HEK293T (cell line): ENCODE measurements around the gene TUFM.
A peak's percentile ranks its signal among the peaks of the same experiment; 100 is the strongest.
"Not testable (repeated sequence)": the region's sequence is repeated elsewhere in the genome, so short reads cannot be mapped to it uniquely, and the experiment has no call there.

Experiments used
- CTCF ChIA-PET: fragments of 350-600 bp; formaldehyde crosslinking; extraction: SDS; loops from one replicate; lab custom pipeline; 2021; ENCODE audit warnings: antibody characterized with exemption, inconsistent platforms; lab: Yijun Ruan, JAX
- POLR2A ChIA-PET: fragments of 350-600 bp; formaldehyde crosslinking; extraction: SDS; loops from one replicate; lab custom pipeline; 2020; ENCODE audit warnings: antibody characterized with exemption, inconsistent platforms; lab: Yijun Ruan, JAX
- DNase-seq: peaks from one replicate; pipeline ENCODE4 v3.0.0; 2012; ENCODE audit warnings: mixed read lengths; ENCODE audit errors: extremely low spot score
- ARNT ChIP-seq: fragments of 450-650 bp; IDR thresholded peaks from 2 replicates; pipeline ENCODE4 v1.6.1; 2017; ENCODE audit warnings: mild to moderate bottlenecking
- BHLHE40 ChIP-seq: fragments of 450-650 bp; IDR thresholded peaks from 2 replicates; pipeline ENCODE4 v1.6.1; 2016; ENCODE audit warnings: mild to moderate bottlenecking, moderate library complexity, borderline replicate concordance
- CTBP1 ChIP-seq: fragments of 450-650 bp; IDR thresholded peaks from 2 replicates; pipeline ENCODE4 v1.6.1; 2016; ENCODE audit warnings: borderline replicate concordance
- ELF4 ChIP-seq: fragments of 450-650 bp; IDR thresholded peaks from 2 replicates; pipeline ENCODE4 v1.6.1; 2017; ENCODE audit warnings: antibody characterized with exemption
- FOXA1 ChIP-seq: fragments of 450-650 bp; IDR thresholded peaks from 2 replicates; pipeline ENCODE4 v1.6.1; 2016; ENCODE audit warnings: mild to moderate bottlenecking
- FOXK2 ChIP-seq: fragments of 450-650 bp; IDR thresholded peaks from 2 replicates; pipeline ENCODE4 v1.6.1; 2016; ENCODE audit warnings: mild to moderate bottlenecking
- FOXM1 ChIP-seq: fragments of 450-650 bp; IDR thresholded peaks from 2 replicates; pipeline ENCODE4 v1.6.1; 2017; ENCODE audit warnings: mild to moderate bottlenecking, borderline replicate concordance
- HDGF ChIP-seq: fragments of 450-650 bp; IDR thresholded peaks from 2 replicates; pipeline ENCODE4 v1.6.1; 2017; ENCODE audit warnings: antibody characterized with exemption, borderline replicate concordance
- L3MBTL2 ChIP-seq: fragments of 450-650 bp; conservative IDR thresholded peaks from 2 replicates; pipeline ENCODE4 v1.6.1; 2016; ENCODE audit warnings: mild to moderate bottlenecking
- LEF1 ChIP-seq: fragments of 450-650 bp; IDR thresholded peaks from 2 replicates; pipeline ENCODE4 v1.6.1; 2017; ENCODE audit warnings: mild to moderate bottlenecking, borderline replicate concordance
- NFRKB ChIP-seq: fragments of 450-650 bp; IDR thresholded peaks from 2 replicates; pipeline ENCODE4 v1.6.1; 2016; ENCODE audit warnings: mild to moderate bottlenecking, moderate library complexity
- SP1 ChIP-seq: fragments of 450-650 bp; IDR thresholded peaks from 2 replicates; pipeline ENCODE4 v1.6.1; 2017
- SUZ12 ChIP-seq: fragments of 450-650 bp; IDR thresholded peaks from 2 replicates; pipeline ENCODE4 v1.6.1; 2016; ENCODE audit warnings: mild to moderate bottlenecking
- TARDBP ChIP-seq: fragments of 450-650 bp; IDR thresholded peaks from 2 replicates; pipeline ENCODE4 v1.6.1; 2016
- ZNF384 ChIP-seq: fragments of 450-650 bp; IDR thresholded peaks from 2 replicates; pipeline ENCODE4 v1.6.1; 2016
- TF ChIP-seq, protein P1 (sequence below): fragments of 450-650 bp; IDR thresholded peaks from 2 replicates; pipeline ENCODE4 v1.6.1; 2016

Gene TUFM

GRCh38 chr16:28886945-28887344, 40.8 kb upstream of the TUFM start:
- ChIA-PET CTCF (no interaction called here), POLR2A (interaction anchor here (0.9 kb wide), 1 partner anchor 34 kb away, joined by 3 read pairs; no protein-coding TSS in a partner anchor)
- TF ChIP-seq ARNT (no peak), TARDBP (no peak), HDGF (no peak), SP1 (no peak), FOXK2 (no peak), ELF4 (no peak), CTBP1 (no peak), BHLHE40 (no peak), FOXA1 (no peak), NFRKB (no peak), LEF1 (no peak), ZNF384 (no peak), L3MBTL2 (no peak), SUZ12 (no peak), FOXM1 (no peak)
- TF ChIP-seq, protein P1, sequence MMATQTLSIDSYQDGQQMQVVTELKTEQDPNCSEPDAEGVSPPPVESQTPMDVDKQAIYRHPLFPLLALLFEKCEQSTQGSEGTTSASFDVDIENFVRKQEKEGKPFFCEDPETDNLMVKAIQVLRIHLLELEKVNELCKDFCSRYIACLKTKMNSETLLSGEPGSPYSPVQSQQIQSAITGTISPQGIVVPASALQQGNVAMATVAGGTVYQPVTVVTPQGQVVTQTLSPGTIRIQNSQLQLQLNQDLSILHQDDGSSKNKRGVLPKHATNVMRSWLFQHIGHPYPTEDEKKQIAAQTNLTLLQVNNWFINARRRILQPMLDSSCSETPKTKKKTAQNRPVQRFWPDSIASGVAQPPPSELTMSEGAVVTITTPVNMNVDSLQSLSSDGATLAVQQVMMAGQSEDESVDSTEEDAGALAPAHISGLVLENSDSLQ, result no peak
- DNase-seq, result no peak

DNA sequence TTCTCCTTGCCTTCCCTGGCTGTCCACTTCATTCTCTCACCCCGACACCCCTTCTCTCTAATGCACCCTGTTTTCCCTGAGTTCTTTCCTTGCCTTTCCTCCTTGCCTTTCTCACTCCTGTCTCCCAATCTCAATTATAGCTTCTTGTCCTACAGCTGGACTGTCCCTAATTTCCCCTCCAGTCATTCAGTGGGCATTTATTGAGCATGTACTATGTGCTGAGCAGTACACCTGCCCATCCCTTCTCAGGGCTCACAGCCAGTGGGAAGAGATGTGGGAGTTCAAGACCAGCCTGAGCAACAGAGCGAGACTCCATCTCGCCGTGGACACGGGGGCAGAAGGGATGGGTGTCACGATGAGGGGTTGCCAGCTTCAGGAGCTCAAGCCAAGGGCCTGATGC, 37.9 kb upstream of the TUFM start:
- TF ChIP-seq FOXA1 (no peak), TARDBP (no peak), SP1 (no peak), BHLHE40 (no peak), LEF1 (no peak), NFRKB (no peak), SUZ12 (no peak), ARNT (no peak)
- TF ChIP-seq, protein P1, result no peak
- CTCF ChIA-PET, result no interaction called here
- DNase-seq, result no peak
- POLR2A ChIA-PET, result no interaction called here

DNA sequence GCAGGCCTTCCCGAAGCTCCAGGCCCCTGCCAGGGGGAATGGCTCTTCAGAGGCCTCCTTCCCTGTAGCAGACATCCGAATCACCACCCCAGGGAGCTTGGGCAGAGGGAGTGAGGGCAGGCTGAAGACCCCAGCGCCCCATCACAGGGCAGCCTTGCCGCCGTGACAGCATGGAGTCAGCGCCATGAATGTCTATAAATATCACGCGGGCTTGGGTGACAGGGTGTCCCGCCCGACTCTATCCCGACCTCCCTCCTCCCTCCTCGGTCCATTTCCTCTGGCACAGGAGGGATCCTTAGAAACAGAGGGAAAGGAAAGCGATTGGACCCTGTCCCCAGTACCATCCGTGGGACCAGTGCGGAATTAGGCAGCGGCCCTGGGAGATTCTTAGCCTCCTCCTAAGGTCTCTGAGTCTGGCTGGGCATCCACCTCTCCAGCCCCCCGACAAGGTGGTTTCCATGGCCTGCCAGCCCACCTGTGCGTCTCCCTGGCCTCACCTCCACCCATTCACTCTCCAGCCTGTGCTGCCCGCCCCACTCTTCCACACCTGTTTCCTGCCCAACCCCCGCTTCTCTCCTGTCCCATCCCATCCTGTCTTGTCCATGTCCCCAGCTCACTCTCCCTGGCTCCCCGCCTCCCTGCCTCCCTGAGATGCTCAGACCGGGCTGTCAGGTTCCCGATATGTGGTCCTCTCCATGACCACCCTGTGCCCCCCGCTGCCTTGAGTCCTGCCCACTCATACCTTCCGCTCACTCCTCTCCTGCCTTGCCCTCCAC, 37.3 kb upstream of the TUFM start:
- TF ChIP-seq SUZ12 (no peak), HDGF (no peak), BHLHE40 (no peak), FOXA1 (no peak), ARNT (no peak), LEF1 (no peak), SP1 (no peak)
- TF ChIP-seq, protein P1, result no peak
- DNase-seq, result no peak
- ChIA-PET POLR2A (no interaction called here), CTCF (interaction anchor here (0.6 kb wide), 1 partner anchor 62 kb away, joined by 3 read pairs; no protein-coding TSS in a partner anchor)

- ChIA-PET POLR2A (no interaction called here), CTCF (no interaction called here)
- no peak for DNase-seq
- TF ChIP-seq FOXK2, result no peak
- TF ChIP-seq, protein P1, result peak; percentile 10; the same call in 1 of the 2 replicates
- no peak for TF ChIP-seq ARNT
Measured at GRCh38 chr16:28882551-28883160, 36.5 kb upstream of the TUFM start.

GRCh38 chr16:28881565-28881964, 35.4 kb upstream of the TUFM start:
- POLR2A ChIA-PET, result interaction anchor here (2.1 kb wide), 1 partner anchor 54 kb away, joined by 6 read pairs; no protein-coding TSS in a partner anchor
- CTCF ChIA-PET, DNase-seq: not testable (repeated sequence)

DNA sequence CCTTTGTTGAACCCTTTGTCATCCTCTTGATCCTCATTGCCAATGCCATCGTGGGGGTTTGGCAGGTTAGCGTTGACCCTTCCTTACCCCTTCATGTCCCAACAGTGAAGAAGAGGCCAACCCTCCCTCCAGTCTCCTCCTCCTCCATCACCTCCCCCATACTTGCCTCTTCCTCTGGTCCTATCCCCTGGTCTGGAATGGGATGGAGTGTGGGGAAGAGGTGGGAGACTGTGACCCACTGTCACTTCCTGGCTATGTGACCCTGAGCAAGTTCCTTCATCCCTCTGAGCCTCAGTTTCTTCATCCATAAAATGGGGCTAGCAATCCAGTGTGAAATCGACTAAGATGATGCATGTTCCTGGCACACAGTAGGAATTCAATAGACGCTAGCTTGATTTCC, 34.8 kb upstream of the TUFM start:
- CTCF ChIA-PET, result interaction anchor here (0.6 kb wide), 1 partner anchor 69 kb away, joined by 3 read pairs; no protein-coding TSS in a partner anchor
- DNase-seq, result no peak
- POLR2A ChIA-PET, result interaction anchor here (0.6 to 2.6 kb wide), 3 partner anchors 18 to 64 kb away, joined by 3 to 17 read pairs (median 6); partner anchors contain the start of gene SH2B1
- TF ChIP-seq ARNT (no peak), SP1 (no peak), NFRKB (no peak), ZNF384 (no peak), TARDBP (no peak), L3MBTL2 (no peak), FOXA1 (no peak), HDGF (no peak), FOXM1 (no peak), BHLHE40 (no peak)
- TF ChIP-seq, protein P1, result no peak
